Mesenchymal stem cell (in vitro differentiated cells and primary cell): ENCODE results near the gene AP1B1. TPM values are rescaled to one million over a fixed set of nuclear protein-coding genes. Genes with fewer than 3 reads are reported as not detected.

Source experiments
- DNase-seq: peaks from one replicate; pipeline ENCODE4 v3.0.0-alpha.2; 2013
- H2AFZ ChIP-seq: one replicate; pipeline ENCODE4 v1.6.1; 2013; ENCODE audit warnings: low read depth, mild to moderate bottlenecking, control low read depth, inconsistent platforms, low read length, moderate library complexity
- H2AK5ac ChIP-seq: 2 replicates; pipeline ENCODE4 v1.6.1; 2013; ENCODE audit warnings: low read length, moderate library complexity, mild to moderate bottlenecking, inconsistent platforms; ENCODE audit not compliant: severe bottlenecking
- H2BK120ac ChIP-seq: one replicate; pipeline ENCODE4 v1.6.1; 2013; ENCODE audit warnings: low read depth, mild to moderate bottlenecking, inconsistent platforms, low read length, moderate library complexity
- H2BK12ac ChIP-seq, 2 experiments: one replicate each; pipeline ENCODE4 v1.6.1; 2013; ENCODE audit warnings: inconsistent platforms in 2 of 2, low read length in 2 of 2, mild to moderate bottlenecking in 2 of 2, moderate library complexity in 2 of 2, control low read depth in 1 of 2
- H2BK15ac ChIP-seq: one replicate; pipeline ENCODE4 v1.6.1; 2013; ENCODE audit warnings: mild to moderate bottlenecking, low read depth, inconsistent platforms; ENCODE audit not compliant: poor library complexity, severe bottlenecking
- H2BK5ac ChIP-seq: 2 replicates; pipeline ENCODE4 v1.6.1; 2013; ENCODE audit warnings: low read depth, mild to moderate bottlenecking, low read length, control low read depth, inconsistent platforms; ENCODE audit not compliant: poor library complexity, severe bottlenecking
- H3K14ac ChIP-seq, 2 experiments: one replicate each; pipeline ENCODE4 v1.6.1; 2013; ENCODE audit warnings: inconsistent platforms in 2 of 2, low read length in 2 of 2, control low read depth in 1 of 2, mild to moderate bottlenecking in 1 of 2, moderate library complexity in 1 of 2
- H3K18ac ChIP-seq, 2 experiments: one replicate each; pipeline ENCODE4 v1.6.1; 2013; ENCODE audit warnings: inconsistent platforms in 2 of 2, low read length in 2 of 2, control low read depth in 1 of 2, low read depth in 1 of 2, mild to moderate bottlenecking in 1 of 2
- H3K23ac ChIP-seq, 2 experiments: one replicate each; pipeline ENCODE4 v1.6.1; 2013; ENCODE audit warnings: inconsistent platforms in 2 of 2, low read length in 2 of 2, mild to moderate bottlenecking in 2 of 2, moderate library complexity in 2 of 2, control low read depth in 1 of 2
- H3K27ac ChIP-seq: 2 replicates; pipeline ENCODE4 v1.5.1; 2013; ENCODE audit warnings: mild to moderate bottlenecking, moderate library complexity, low read length, control low read depth, inconsistent platforms; ENCODE audit not compliant: poor library complexity, severe bottlenecking
- H3K27me3 ChIP-seq, 2 experiments: 2 replicates each; pipeline versions ENCODE4 v1.6.1 to v1.7.0; 2013; ENCODE audit warnings: low read length in 2 of 2, mild to moderate bottlenecking in 2 of 2, moderate library complexity in 2 of 2, control low read depth in 1 of 2, inconsistent platforms in 1 of 2; ENCODE audit not compliant: control insufficient read depth in 1 of 2, insufficient read depth in 1 of 2
- H3K36me3 ChIP-seq, 2 experiments: 2 replicates each; pipeline versions ENCODE4 v1.6.1 to v1.7.0; 2013; ENCODE audit warnings: low read length in 2 of 2, control low read depth in 1 of 2, inconsistent platforms in 1 of 2, low read depth in 1 of 2, mild to moderate bottlenecking in 1 of 2; ENCODE audit not compliant: insufficient read depth in 2 of 2, control insufficient read depth in 1 of 2
- H3K4ac ChIP-seq, 2 experiments: one replicate each; pipeline ENCODE4 v1.6.1; 2013; ENCODE audit warnings: inconsistent platforms in 2 of 2, low read length in 2 of 2, mild to moderate bottlenecking in 2 of 2, moderate library complexity in 2 of 2, control low read depth in 1 of 2, low read depth in 1 of 2
- H3K4me1 ChIP-seq: 2 replicates; pipeline ENCODE4 v1.6.1; 2013; ENCODE audit warnings: low read depth, low read length, control low read depth; ENCODE audit not compliant: control insufficient read depth, insufficient read depth
- H3K4me2 ChIP-seq: 2 replicates; pipeline ENCODE4 v1.6.1; 2013; ENCODE audit warnings: low read length, mild to moderate bottlenecking, inconsistent platforms; ENCODE audit not compliant: poor library complexity, severe bottlenecking
- H3K4me3 ChIP-seq, 2 experiments: 2 replicates each; pipeline versions ENCODE4 v1.5.1 to v1.7.0; 2013; ENCODE audit warnings: low read length in 2 of 2, mild to moderate bottlenecking in 2 of 2, control low read depth in 1 of 2, low read depth in 1 of 2; ENCODE audit not compliant: insufficient read depth in 1 of 2
- H3K79me1 ChIP-seq: replicated peaks from 2 replicates; pipeline ENCODE4 v1.6.1; 2013; ENCODE audit warnings: mild to moderate bottlenecking, control low read depth, low read length, inconsistent platforms; ENCODE audit not compliant: poor library complexity, severe bottlenecking
- H3K9ac ChIP-seq: 2 replicates; pipeline ENCODE4 v1.7.0; 2013; ENCODE audit warnings: mild to moderate bottlenecking, low read length, moderate library complexity
- H3K9me3 ChIP-seq: 2 replicates; pipeline ENCODE4 v1.7.0; 2013; ENCODE audit warnings: mild to moderate bottlenecking, low read length; ENCODE audit not compliant: control insufficient read depth
- H4K8ac ChIP-seq: one replicate; pipeline ENCODE4 v1.6.1; 2013; ENCODE audit warnings: inconsistent platforms, mild to moderate bottlenecking, low read length, moderate library complexity
- H4K91ac ChIP-seq: one replicate; pipeline ENCODE4 v1.6.1; 2013; ENCODE audit warnings: mild to moderate bottlenecking, low read length, inconsistent platforms
- WGBS: methylation state at CpG from one replicate; pipeline ENCODE4 v1.1.7; 2013; ENCODE audit warnings: mixed read lengths; 5-methylcytosine and 5-hydroxymethylcytosine counted together
- small RNA-seq: library from polyadenylated mRNA; stranded (forward); fragments of <200 nt; extraction: miRNeasy Mini kit (QIAGEN cat#:217004); gene quantifications from one replicate; pipeline ENCODE3, GENCODE V24; 2013; ENCODE audit warnings: low read depth

The AP1B1 gene

GRCh38 chr22:29288837-29289236 is 99.5 kb downstream of the AP1B1 start:
- Histone ChIP-seq H2BK12ac (no peak overlapping the region), H3K9ac (no peak overlapping the region), H2AFZ (no peak overlapping the region), H3K14ac (no peak overlapping the region), H3K79me1 (peaks cover 9% of the 10 kb centered on the region), H3K27ac (no peak overlapping the region), H2BK5ac (no peak overlapping the region), H3K9me3 (no peaks in the 10 kb centered on the region), H2AK5ac (no peak overlapping the region), H4K91ac (no peak overlapping the region), H3K4ac (no peak overlapping the region), H3K4me1 (no peaks in the 10 kb centered on the region), H3K4me2 (no peak overlapping the region), H3K4me3 (no peak overlapping the region), H3K23ac (no peak overlapping the region), H3K36me3 (peaks cover 50 to 98% of the 10 kb centered on the region in 2 experiments), H3K18ac (no peak overlapping the region), H3K27me3 (no peaks in the 10 kb centered on the region), H2BK120ac (no peak overlapping the region), H2BK15ac (no peak overlapping the region), H4K8ac (no peak overlapping the region)
- WGBS: 63% methylated on average over 2 of the region's 2 CpGs
- no peak for DNase-seq

DNA sequence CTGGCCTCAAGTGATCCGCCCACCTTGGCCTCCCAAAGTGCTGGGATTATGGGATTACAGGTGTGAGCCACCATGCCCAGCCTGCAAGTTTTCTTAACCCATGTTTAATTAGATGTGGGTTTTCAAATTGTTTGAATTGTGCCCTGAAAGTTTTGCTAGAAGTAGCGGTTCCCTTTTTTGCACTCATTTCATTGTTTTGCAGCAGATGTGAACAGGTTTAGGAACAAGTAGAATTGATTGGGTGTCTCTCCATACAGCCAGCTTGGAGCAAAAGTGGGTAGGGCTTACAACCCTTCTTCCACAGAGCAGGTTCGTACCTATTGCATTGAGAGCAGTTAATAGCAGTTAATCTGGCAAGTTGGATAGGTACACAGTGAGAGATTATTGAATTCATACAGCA is 104.2 kb downstream of the AP1B1 start:
- no peaks in the 10 kb centered on the region for H3K4me1 ChIP-seq
- DNase-seq: no peak
- peaks cover 60 to 91% of the 10 kb centered on the region in 2 experiments for H3K36me3 ChIP-seq
- H3K27me3 ChIP-seq: no peaks in the 10 kb centered on the region
- H3K79me1 ChIP-seq: peaks cover 8% of the 10 kb centered on the region
- H3K9ac ChIP-seq: no peak overlapping the region
- WGBS: 97% methylated on average over 3 of the region's 3 CpGs
- no peak overlapping the region for H3K23ac ChIP-seq
- no peak overlapping the region for H3K14ac ChIP-seq
- H2BK5ac ChIP-seq: no peak overlapping the region
- H3K27ac ChIP-seq: no peak overlapping the region
- H2AK5ac ChIP-seq: no peak overlapping the region
- H2BK120ac ChIP-seq: no peak overlapping the region
- H4K8ac ChIP-seq: no peak overlapping the region
- H3K4me3 ChIP-seq: no peak overlapping the region
- no peak overlapping the region for H2AFZ ChIP-seq
- no peak overlapping the region for H3K18ac ChIP-seq
- H4K91ac ChIP-seq: no peak overlapping the region
- no peak overlapping the region for H3K4ac ChIP-seq
- H2BK12ac ChIP-seq: no peak overlapping the region
- H3K4me2 ChIP-seq: no peak overlapping the region
- H2BK15ac ChIP-seq: no peak overlapping the region
- no peaks in the 10 kb centered on the region for H3K9me3 ChIP-seq

GRCh38 chr22:29277927-29278326 is 110.4 kb downstream of the AP1B1 start:
- 100% methylated on average over 1 of the region's 1 CpG for WGBS
- H3K4me3 ChIP-seq: no peak overlapping the region
- peaks cover 38 to 92% of the 10 kb centered on the region in 2 experiments for H3K36me3 ChIP-seq
- H3K14ac ChIP-seq: no peak overlapping the region
- H3K4me1 ChIP-seq: peaks cover 7% of the 10 kb centered on the region
- no peak overlapping the region for H2BK5ac ChIP-seq
- no peak overlapping the region for H2BK120ac ChIP-seq
- H3K18ac ChIP-seq: no peak overlapping the region
- H3K79me1 ChIP-seq: no peaks in the 10 kb centered on the region
- H2BK12ac ChIP-seq: no peak overlapping the region
- H3K27ac ChIP-seq: no peak overlapping the region
- no peak overlapping the region for H2AFZ ChIP-seq
- H4K91ac ChIP-seq: no peak overlapping the region
- no peak overlapping the region for H3K4me2 ChIP-seq
- H3K23ac ChIP-seq: no peak overlapping the region
- no peak overlapping the region for H3K9ac ChIP-seq
- H3K27me3 ChIP-seq: no peaks in the 10 kb centered on the region
- H2BK15ac ChIP-seq: no peak overlapping the region
- no peaks in the 10 kb centered on the region for H3K9me3 ChIP-seq
- H2AK5ac ChIP-seq: no peak overlapping the region
- H3K4ac ChIP-seq: no peak overlapping the region
- DNase-seq: no peak
- no peak overlapping the region for H4K8ac ChIP-seq

Small RNA genes within 50 kb of the gene (small RNA-seq; reads per million reads assigned to genes)
- gene AC000041.1 (not detected), gene MIR3653 (not detected)
